CD14-positive monocyte (primary cell): ENCODE results near the gene NHS. TPM values are rescaled to one million over a fixed set of nuclear protein-coding genes. Genes with fewer than 3 reads are reported as not detected.
A peak's percentile ranks its signal among the peaks of the same experiment; 100 is the strongest.

Experiments
- DNase-seq, 3 donors: peaks; one replicate each; pipeline ENCODE4 v3.0.0-alpha.2; 2011 to 2022
- H2AFZ ChIP-seq: 2 replicates; pipeline ENCODE4 v1.6.0; 2012; ENCODE audit warnings: mild to moderate bottlenecking, low read depth, low read length, inconsistent platforms; ENCODE audit not compliant: insufficient read depth, poor library complexity, severe bottlenecking
- H3K27ac ChIP-seq, 2 donors: 1 replicate in 1 of 2; 2 replicates in 1 of 2; pipeline ENCODE4 v1.5.1; 2012 to 2013; ENCODE audit warnings: low read length in 2 of 2, control low read depth in 1 of 2, inconsistent platforms in 1 of 2, low read depth in 1 of 2, mild to moderate bottlenecking in 1 of 2
- H3K27me3 ChIP-seq, 2 donors: one replicate each; pipeline versions ENCODE4 v1.6.0 to v1.6.1; 2011 to 2013; ENCODE audit warnings: low read length in 2 of 2; ENCODE audit not compliant: control insufficient read depth in 2 of 2, insufficient read depth in 2 of 2
- H3K36me3 ChIP-seq, 2 donors: replicated peaks in 1 of 2; 1 replicate in 1 of 2; 2 replicates in 1 of 2; pipeline versions ENCODE4 v1.5.1 to v1.6.1; 2012 to 2013; ENCODE audit warnings: low read length in 2 of 2, control low read depth in 1 of 2, inconsistent platforms in 1 of 2, mild to moderate bottlenecking in 1 of 2; ENCODE audit not compliant: insufficient read depth in 2 of 2, control insufficient read depth in 1 of 2
- H3K4me1 ChIP-seq, 2 donors: 1 replicate in 1 of 2; 2 replicates in 1 of 2; pipeline versions ENCODE4 v1.5.1 to v1.6.1; 2012 to 2013; ENCODE audit warnings: low read length in 2 of 2, control low read depth in 1 of 2, inconsistent platforms in 1 of 2, mild to moderate bottlenecking in 1 of 2, moderate library complexity in 1 of 2; ENCODE audit not compliant: insufficient read depth in 2 of 2, control insufficient read depth in 1 of 2
- H3K4me2 ChIP-seq: replicated peaks from 2 replicates; pipeline ENCODE3; 2012; ENCODE audit warnings: low read length, moderate library complexity, mild to moderate bottlenecking; ENCODE audit not compliant: poor library complexity, severe bottlenecking; ENCODE audit errors: extremely low read depth
- H3K4me3 ChIP-seq, 3 experiments: fragments of 200-600 bp in 1 of 3; sonication (generic) in 1 of 3; replicated peaks in 1 of 3; 1 replicate in 2 of 3; 2 replicates in 1 of 3; pipeline ENCODE4 v1.5.1; 2011 to 2013; ENCODE audit warnings: low read length in 3 of 3, mild to moderate bottlenecking in 3 of 3, control low read depth in 2 of 3, low read depth in 2 of 3, inconsistent platforms in 1 of 3, moderate library complexity in 1 of 3
- H3K79me2 ChIP-seq: 2 replicates; pipeline ENCODE4 v1.6.0; 2012; ENCODE audit warnings: mild to moderate bottlenecking, control low read depth, inconsistent platforms, low read length, moderate library complexity; ENCODE audit not compliant: insufficient read depth
- H3K9ac ChIP-seq: 2 replicates; pipeline ENCODE4 v1.6.0; 2017; ENCODE audit warnings: low read length, mild to moderate bottlenecking; ENCODE audit not compliant: insufficient read depth, poor library complexity, severe bottlenecking
- H3K9me3 ChIP-seq, 2 donors: replicated peaks in 1 of 2; 1 replicate in 1 of 2; 2 replicates in 1 of 2; pipeline versions ENCODE4 v1.5.1 to v1.6.1; 2012 to 2013; ENCODE audit warnings: low read length in 2 of 2, control low read depth in 1 of 2; ENCODE audit not compliant: control insufficient read depth in 1 of 2, insufficient read depth in 1 of 2
- H4K20me1 ChIP-seq: 2 replicates; pipeline ENCODE4 v1.6.0; 2012; ENCODE audit warnings: mild to moderate bottlenecking, low read length, control low read depth, moderate library complexity; ENCODE audit not compliant: insufficient read depth
- H3K27ac Mint-ChIP-seq, 7 donors: one replicate each; pipeline ENCODE4 v1.8.0; 2020; ENCODE audit warnings: mild to moderate bottlenecking in 7 of 7, mixed read lengths in 7 of 7, moderate library complexity in 6 of 7, inconsistent platforms in 2 of 7
- H3K27me3 Mint-ChIP-seq, 3 donors: one replicate each; pipeline ENCODE4 v1.8.0; 2021 to 2022; ENCODE audit warnings: low read depth in 3 of 3, mild to moderate bottlenecking in 3 of 3, mixed read lengths in 3 of 3, moderate library complexity in 3 of 3, inconsistent platforms in 1 of 3
- H3K36me3 Mint-ChIP-seq, 2 donors: one replicate each; pipeline ENCODE4 v1.8.0; 2020; ENCODE audit warnings: mixed read lengths in 2 of 2, inconsistent platforms in 1 of 2, mild to moderate bottlenecking in 1 of 2
- H3K4me1 Mint-ChIP-seq: one replicate; pipeline ENCODE4 v1.8.0; 2020; ENCODE audit warnings: mild to moderate bottlenecking, mixed read lengths
- H3K4me3 Mint-ChIP-seq, 2 donors: one replicate each; pipeline ENCODE4 v1.8.0; 2020; ENCODE audit warnings: mild to moderate bottlenecking in 2 of 2, mixed read lengths in 2 of 2, moderate library complexity in 1 of 2
- H3K9me3 Mint-ChIP-seq, 7 donors: one replicate each; pipeline ENCODE4 v1.8.0; 2020 to 2022; ENCODE audit warnings: mixed read lengths in 7 of 7, mild to moderate bottlenecking in 6 of 7, moderate library complexity in 6 of 7, inconsistent platforms in 2 of 7
- WGBS: methylation state at CpG from one replicate; pipeline ENCODE4 v1.1.5; 2013; ENCODE audit warnings: missing lambda C conversion rate; ENCODE audit not compliant: insufficient coverage; 5-methylcytosine and 5-hydroxymethylcytosine counted together
- intact Hi-C, 2 donors: fragments of 100-400 bp; cut with micrococcal nuclease; formaldehyde crosslinking; loops; one replicate each; pipeline versions ENCODE4 v1.15.0 to v1.15.1; 2023
- polyA plus RNA-seq, 3 donors: library from polyadenylated mRNA; depleted of rRNA in 1 of 3; unstranded in 2 of 3; stranded (reverse) in 1 of 3; fragments of 300-500 nt in 2 of 3; fragments of >200 nt in 1 of 3; fragmentation: Illumina TruSeq in 2 of 3; gene quantifications; 1 replicate in 2 of 3; 2 replicates in 1 of 3; pipeline ENCODE4 v1.2.3, GENCODE V29; 2012 to 2021
- TF ChIP-seq, protein P1 (sequence below): fragments of 200-600 bp; IDR thresholded peaks from one replicate; pipeline ENCODE4 v1.8.0; 2022; ENCODE audit warnings: antibody characterized with exemption, mild to moderate bottlenecking

The NHS gene
- polyA plus RNA-seq, 3 donors, result 0.86 to 1.8 (median 1.3) TPM

DNA sequence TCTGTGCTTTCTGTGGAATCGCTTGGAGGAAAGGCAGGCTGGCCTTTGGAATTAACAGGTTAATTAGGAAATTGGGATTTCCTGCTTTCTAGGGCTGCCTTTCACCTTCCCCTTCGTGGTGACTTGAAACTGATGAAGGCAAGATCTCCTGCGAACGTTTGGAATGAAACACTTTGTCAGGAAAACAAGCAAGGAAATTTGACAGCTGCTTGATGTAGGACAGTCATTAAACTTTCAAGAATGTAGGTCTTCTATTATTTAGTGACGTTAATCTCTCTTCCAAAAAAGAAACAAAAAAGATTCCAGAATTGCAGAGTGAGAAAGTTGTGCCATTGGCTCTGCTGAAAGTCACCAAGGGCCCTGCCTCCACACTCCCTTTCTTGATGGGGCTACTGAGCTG lies 206.6 kb downstream of the NHS start:
- TF ChIP-seq, protein P1, sequence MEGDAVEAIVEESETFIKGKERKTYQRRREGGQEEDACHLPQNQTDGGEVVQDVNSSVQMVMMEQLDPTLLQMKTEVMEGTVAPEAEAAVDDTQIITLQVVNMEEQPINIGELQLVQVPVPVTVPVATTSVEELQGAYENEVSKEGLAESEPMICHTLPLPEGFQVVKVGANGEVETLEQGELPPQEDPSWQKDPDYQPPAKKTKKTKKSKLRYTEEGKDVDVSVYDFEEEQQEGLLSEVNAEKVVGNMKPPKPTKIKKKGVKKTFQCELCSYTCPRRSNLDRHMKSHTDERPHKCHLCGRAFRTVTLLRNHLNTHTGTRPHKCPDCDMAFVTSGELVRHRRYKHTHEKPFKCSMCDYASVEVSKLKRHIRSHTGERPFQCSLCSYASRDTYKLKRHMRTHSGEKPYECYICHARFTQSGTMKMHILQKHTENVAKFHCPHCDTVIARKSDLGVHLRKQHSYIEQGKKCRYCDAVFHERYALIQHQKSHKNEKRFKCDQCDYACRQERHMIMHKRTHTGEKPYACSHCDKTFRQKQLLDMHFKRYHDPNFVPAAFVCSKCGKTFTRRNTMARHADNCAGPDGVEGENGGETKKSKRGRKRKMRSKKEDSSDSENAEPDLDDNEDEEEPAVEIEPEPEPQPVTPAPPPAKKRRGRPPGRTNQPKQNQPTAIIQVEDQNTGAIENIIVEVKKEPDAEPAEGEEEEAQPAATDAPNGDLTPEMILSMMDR, result no peak
- WGBS, result no CpG with 5 or more reads among the region's 5 CpGs
- H3K4me3 ChIP-seq, result no peak overlapping the region
- H3K9me3 Mint-ChIP-seq, result peaks cover 0 to 2% (median 0%) of the 10 kb centered on the region in 7 donors
- no peak overlapping the region for H3K4me3 Mint-ChIP-seq
- H3K4me2 ChIP-seq, result no peak overlapping the region
- H3K27me3 ChIP-seq, result peaks cover 5 to 13% of the 10 kb centered on the region in 2 donors
- no peaks in the 10 kb centered on the region for H4K20me1 ChIP-seq
- no peaks in the 10 kb centered on the region for H3K79me2 ChIP-seq
- no peaks in the 10 kb centered on the region for H3K36me3 ChIP-seq
- peaks cover 2 to 22% (median 14%) of the 10 kb centered on the region in 3 donors for H3K27me3 Mint-ChIP-seq
- H3K9me3 ChIP-seq, result no peaks in the 10 kb centered on the region
- intact Hi-C loops, result loop anchor here in 1 of 2 donors (10.0 kb wide), 1 partner anchor 337 kb away; no protein-coding TSS in a partner anchor
- no peak for DNase-seq
- H3K4me1 Mint-ChIP-seq, result peaks cover 32% of the 10 kb centered on the region
- H2AFZ ChIP-seq, result no peak overlapping the region
- H3K27ac ChIP-seq, result no peak overlapping the region
- H3K4me1 ChIP-seq, result peaks cover 24 to 26% of the 10 kb centered on the region in 2 donors
- no peak overlapping the region for H3K27ac Mint-ChIP-seq
- H3K36me3 Mint-ChIP-seq, result no peaks in the 10 kb centered on the region
- no peak overlapping the region for H3K9ac ChIP-seq

DNA sequence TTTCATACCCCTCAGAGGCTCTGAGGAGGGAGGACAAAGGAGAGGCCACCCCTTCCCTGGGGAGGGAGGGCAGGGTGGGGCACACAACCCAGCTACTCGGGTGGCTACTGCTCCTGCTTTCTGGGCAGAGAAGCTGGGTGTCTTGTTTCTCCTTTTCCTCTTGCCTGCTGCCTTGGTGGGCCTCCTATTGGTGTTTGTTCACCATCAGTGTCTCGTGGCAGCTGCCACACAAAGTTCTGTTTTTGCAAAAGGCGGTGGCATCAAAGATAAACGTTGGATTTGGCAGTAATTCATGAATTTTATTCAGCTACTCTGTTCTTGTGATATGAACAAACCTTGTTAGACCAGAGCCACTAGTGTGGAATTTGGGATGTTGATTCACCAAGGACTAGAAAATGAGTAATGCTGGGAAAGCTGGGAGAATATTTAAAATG lies 209.3 kb downstream of the NHS start:
- Mint-ChIP-seq H3K27me3 (peaks cover 2 to 18% (median 7%) of the 10 kb centered on the region in 3 donors), H3K4me3 (peak overlapping the region in 1 of 2 donors; percentile 35), H3K27ac (peak overlapping the region in 5 of 7 donors; percentile 11 to 90 (median 72)), H3K9me3 (peaks cover 0 to 2% (median 0%) of the 10 kb centered on the region in 7 donors), H3K36me3 (no peaks in the 10 kb centered on the region), H3K4me1 (peaks cover 43% of the 10 kb centered on the region)
- H3K27me3 ChIP-seq, result peaks cover 0 to 4% of the 10 kb centered on the region in 2 donors
- H3K4me1 ChIP-seq, result peaks cover 24 to 26% of the 10 kb centered on the region in 2 donors
- peak overlapping the region in 1 of 3 experiments; percentile 15 for H3K4me3 ChIP-seq
- peak overlapping the region; percentile 6 for H3K4me2 ChIP-seq
- H3K79me2 ChIP-seq, result no peaks in the 10 kb centered on the region
- H3K36me3 ChIP-seq, result no peaks in the 10 kb centered on the region
- no peak overlapping the region for H3K9ac ChIP-seq
- H2AFZ ChIP-seq, result peak overlapping the region; percentile 29
- intact Hi-C loops, result loop anchor here in 1 of 2 donors (10.0 kb wide), 1 partner anchor 339 kb away; no protein-coding TSS in a partner anchor
- no peaks in the 10 kb centered on the region for H3K9me3 ChIP-seq
- no CpG with 5 or more reads among the region's 4 CpGs for WGBS
- DNase-seq, result peak in 1 of 3 donors; percentile 7
- TF ChIP-seq, protein P1, result no peak
- peak overlapping the region; percentile 38 to 60 for H3K27ac ChIP-seq
- H4K20me1 ChIP-seq, result no peaks in the 10 kb centered on the region
